Measurements from ENCODE around the gene STUB1.
"Not testable (repeated sequence)": the region's sequence is repeated elsewhere in the genome, so short reads cannot be mapped to it uniquely, and the experiment has no call there.

Gene STUB1

DNA sequence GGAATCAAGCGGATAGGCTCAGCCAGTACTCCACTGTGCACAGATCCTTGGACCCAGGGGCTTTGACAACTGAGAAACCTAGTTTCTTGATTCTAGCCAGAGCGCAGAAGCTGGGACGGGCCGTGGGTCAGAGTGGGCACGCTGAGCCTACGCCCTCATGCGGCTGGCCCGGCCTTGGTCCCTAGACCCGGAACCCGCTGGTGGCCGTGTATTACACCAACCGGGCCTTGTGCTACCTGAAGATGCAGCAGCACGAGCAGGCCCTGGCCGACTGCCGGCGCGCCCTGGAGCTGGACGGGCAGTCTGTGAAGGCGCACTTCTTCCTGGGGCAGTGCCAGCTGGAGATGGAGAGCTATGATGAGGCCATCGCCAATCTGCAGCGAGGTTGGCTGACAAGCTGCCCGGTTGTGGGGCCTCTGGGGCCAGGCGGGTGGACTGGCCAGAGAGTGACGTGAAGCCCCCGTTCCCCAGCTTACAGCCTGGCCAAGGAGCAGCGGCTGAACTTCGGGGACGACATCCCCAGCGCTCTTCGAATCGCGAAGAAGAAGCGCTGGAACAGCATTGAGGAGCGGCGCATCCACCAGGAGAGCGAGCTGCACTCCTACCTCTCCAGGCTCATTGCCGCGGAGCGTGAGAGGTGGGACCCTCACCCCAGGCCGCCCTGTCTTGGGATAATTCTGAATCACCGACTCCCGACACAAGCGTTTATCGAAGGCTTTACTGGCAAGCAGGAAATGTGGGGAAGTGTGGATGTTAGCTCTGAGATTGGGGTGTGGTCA, 946 bp downstream of the STUB1 start:
- no peak for DNase-seq

DNA sequence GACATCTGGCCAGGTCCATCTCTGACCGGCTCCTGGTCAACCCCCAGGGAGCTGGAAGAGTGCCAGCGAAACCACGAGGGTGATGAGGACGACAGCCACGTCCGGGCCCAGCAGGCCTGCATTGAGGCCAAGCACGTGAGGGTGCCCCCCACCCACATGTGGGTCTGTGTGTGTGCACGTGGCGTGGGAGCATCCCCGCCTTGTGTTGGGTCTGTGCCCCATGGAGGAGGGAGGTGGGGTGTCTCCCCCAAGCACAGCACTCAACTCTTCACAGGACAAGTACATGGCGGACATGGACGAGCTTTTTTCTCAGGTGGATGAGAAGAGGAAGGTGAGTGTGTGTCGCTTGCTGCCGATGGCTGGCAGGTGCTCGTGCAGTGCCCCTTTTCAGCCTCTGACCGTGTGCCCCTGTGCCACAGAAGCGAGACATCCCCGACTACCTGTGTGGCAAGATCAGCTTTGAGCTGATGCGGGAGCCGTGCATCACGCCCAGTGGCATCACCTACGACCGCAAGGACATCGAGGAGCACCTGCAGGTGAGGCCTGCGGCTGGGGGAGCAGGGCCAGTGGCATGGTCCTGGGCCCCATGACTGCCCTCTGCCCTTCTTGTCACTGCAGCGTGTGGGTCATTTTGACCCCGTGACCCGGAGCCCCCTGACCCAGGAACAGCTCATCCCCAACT, 1.7 kb downstream of the STUB1 start:
- DNase-seq = no peak

DNA sequence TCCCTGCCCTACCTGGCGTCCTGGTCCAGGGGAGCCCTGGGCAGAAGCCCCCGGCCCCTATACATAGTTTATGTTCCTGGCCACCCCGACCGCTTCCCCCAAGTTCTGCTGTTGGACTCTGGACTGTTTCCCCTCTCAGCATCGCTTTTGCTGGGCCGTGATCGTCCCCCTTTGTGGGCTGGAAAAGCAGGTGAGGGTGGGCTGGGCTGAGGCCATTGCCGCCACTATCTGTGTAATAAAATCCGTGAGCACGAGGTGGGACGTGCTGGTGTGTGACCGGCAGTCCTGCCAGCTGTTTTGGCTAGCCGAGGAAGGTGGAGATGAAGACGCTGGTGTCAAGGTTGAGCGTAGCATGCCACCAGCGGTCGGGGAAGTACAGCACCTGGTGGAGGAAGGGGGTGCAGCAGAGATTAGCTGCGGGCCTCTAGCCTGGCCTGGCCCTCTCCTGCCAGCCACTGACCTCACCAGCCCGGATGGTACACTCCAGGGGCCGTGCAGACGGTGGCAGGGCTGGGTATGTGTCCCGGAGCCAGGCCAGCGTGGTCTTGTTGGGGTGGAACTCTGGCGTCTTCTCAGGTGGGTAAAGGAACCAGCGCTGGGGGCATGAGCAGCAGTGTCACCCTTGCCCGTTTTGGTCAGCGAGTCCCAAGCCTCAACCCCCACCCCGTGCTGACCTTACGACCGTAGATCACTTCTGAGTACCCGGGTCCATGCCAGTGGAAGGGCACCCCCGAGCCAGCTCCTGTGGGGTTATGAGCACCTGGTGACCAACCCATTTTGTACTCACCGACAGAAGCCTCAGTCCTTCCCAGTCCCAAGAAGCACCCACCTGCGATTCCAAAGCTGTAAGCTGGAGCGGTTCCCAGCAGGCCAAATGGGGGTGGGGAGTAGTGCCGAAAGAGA, 2.5 kb downstream of the STUB1 start:
- no peak for DNase-seq

DNA sequence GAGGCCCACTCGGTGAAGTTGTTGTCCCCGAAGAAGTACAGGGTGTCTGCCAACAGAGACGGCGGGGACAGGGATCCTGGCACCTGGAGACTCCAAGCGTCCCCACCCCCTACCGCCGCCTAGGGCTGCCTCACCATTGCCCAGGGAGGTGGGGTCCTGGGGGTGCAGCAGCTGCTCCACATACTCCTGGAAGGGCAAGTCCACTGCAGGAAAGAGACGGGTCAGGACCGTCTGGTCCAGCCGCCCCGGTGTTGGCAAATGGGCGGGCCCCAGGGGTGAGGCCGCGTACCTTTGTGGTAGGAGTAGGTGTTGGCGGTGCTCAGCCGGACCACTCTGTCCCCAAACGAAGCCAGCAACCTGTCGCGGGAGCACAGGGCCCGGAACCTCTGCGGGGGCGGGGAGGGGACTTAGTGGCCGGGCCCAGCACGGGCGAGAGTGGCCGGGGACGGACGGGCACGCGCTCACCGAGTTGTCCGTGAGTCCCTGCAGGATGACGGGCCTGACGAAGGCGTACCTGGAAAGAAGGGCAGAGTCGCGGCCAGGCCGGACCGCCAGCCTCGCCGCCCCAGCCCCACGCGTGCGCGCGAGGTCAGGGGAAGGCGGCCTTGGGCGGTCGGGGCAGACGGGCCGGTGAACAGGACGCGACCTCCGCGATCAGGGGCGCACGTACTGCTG, 3.3 kb downstream of the STUB1 start:
- DNase-seq = no peak

DNA sequence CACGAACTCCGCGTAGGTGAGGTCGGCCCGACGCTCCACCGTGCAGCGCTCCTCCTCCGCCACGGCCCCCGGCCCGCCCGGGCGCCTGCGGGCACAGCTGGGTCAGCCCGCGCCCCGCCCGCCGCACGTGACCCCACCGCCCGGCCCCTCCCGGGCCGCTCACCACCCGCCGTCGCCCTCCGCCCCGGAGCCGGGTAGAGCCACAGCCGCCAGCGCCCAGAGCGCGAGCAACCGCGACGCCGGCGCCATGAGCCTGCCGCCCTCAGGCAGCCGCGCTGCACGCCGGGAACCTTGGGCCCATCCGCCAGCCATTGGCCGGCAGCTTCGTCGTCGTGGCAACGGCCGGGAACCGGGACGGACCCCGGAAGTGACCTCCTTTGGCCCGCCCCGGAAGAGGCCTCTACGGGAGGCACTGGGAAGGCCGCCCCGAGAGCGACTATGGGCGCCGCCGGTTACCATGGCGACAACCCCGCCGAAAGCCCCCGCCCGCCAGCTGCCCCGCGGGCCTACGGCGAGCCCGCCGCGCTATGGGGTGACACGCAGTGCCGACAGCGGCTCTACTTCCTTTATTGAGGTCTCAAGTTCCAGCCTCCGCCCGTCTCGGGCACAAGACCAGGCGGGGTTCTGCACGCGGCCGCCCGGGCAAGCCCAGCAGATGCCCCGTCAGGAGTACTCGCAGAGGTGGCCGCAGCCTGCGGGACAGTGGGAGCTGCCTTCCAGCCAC, 4.0 kb downstream of the STUB1 start, which contains the start of gene JMJD8:
Gene JMJD8, minus strand, starts transcription at position 264 of the 724 bp plus-strand sequence. Its CDS starts 15 bp downstream, at position 249.
- DNase-seq = peak; percentile 85

DNA sequence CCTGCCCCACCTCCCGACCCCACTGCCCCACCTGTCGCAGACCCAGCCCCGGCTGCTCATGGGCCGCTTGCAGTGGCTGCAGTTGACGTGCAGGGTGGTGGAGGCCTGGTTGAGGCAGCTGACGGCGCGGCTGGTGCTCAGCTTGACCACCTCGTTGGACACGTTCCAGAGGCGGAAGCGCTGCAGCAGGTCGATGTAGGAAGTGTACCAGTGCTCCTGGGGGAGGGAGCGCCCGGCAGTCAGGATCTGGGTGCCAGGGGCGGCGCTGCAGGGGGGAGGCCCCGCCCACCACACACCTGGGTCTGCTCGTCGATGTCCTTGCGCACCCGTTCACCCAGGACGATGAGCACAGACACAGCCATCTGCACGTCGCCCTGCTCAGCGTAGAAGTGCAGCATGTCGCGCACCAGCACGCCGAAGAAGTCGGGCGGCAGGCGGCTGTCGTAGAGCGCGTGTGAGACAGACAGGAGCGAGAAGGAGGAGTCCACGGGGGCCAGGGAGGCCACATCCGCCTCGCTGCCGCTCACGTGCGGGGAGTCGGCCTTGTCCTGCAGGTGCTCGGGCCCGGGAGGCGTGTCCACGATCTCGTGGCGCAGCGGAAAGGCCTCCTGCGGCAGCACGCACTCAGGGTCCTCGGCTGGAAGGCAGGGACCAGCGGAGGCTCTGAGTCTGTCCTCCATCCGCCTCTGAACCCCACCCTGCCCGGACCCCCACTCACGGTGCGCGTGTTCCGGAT, 4.9 kb downstream of the STUB1 start:
- DNase-seq = no peak

DNA sequence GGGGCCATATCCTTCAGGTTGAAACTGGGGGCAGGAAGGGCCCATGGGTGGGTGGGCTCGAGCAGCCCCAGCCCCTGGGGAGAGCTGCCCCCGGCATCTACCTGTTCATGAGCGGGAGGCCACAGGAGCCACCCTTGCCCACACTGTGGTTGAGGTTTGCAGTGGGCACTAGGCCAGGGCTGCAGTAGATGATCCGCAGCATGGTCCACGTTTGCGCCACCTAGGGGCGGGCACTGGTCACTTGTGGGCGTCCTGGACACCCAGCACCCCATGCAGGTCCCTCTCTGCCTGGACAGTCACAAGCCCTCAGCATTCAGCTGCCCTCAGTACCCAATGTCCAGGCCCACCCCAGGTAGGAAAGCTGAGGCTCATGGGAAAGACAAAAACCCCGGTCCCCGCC, 5.8 kb downstream of the STUB1 start:
- no peak for DNase-seq

DNA sequence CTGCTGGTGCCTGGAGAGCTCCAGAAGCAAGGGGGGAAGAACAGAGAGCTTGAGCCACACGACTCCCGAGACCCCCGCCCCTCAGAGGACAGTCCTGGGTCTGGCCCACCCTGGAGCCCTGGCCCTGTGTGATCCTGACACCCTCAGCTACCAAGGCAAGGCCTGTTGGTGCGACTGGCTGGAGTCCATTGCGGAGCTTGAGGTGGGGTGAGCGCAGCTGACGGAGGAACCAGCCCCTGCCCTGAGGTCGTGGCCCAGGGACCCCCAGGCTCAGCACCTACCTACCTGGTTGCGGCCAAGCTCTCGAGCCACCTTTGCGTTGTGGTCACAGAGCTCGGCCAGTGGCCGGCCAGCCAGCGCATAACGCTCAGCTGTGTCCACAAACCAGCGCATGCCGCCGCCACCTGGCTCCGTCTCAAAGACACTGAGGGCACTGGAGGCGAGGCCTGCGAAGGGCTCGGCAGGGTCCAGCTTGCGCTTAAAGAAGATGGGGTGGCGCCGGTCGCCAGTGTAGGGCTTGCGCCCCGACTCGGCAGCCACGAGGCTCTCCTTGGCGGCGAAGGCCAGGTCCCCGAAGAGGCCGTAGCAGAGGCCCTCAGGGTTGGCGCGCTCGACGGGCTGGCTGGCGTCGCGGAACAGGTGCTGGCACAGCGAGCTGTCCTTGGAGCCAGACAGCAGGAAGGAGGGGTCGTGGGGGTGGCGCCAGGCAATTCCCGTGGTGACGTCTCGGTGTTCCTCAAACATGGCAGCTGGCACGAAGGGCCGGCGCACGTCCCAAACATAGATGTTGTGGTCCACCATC, 6.5 kb downstream of the STUB1 start:
- DNase-seq = no peak

DNA sequence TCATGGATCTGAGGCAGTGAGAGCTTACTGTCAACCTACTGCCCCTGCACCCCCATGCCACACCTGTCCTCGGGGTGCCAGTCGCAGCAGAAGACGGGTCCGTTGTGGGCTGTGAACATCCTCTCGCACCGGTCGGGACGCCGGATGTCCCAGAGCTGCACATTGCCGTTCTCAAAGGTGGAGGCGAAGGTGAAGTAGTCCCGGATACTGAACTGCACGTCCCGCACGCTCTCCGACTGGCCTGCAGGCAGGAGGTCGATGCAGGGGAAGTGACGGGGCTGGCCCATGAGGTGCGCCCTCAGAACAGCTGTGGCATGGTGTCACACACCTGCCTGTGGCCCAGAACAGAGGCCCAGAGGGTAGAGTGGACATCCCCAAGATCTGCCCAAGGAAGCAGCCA, 7.3 kb downstream of the STUB1 start:
- DNase-seq = no peak

DNA sequence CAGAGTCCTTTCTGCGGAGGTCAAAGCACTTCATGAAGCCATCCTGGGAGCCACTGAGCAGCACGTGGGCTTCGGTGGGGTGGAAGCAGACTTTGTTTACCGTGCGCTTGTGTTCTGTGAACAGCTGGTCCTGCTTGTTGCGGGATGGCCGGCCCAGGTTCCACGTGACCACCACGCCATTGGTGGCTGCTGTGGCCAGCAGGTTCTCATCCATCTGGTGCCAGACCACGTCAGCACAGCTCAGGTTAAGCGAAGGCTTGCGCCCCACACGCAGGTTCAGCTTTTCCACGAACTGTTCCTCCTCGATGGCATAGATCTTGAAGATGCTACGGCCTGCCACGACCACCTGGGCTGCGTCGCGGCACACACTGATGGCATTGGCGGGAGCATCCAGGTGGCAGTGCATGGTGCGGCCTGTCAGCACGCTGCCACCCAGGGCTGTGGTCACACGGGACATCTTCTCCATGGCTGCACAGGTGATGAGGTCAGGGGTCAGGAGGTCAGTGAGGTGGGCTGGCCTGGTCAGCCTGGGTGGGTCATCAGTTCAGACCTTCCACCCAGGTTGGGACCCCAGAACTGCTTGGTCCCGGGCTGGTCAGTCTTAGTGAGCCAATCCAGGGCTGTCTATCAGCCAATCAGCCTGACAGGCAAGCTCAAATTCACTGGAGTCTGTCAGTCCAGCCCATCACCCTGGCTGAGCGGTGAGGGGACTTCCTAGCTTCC, 9.1 kb downstream of the STUB1 start:
- DNase-seq = no peak

DNA sequence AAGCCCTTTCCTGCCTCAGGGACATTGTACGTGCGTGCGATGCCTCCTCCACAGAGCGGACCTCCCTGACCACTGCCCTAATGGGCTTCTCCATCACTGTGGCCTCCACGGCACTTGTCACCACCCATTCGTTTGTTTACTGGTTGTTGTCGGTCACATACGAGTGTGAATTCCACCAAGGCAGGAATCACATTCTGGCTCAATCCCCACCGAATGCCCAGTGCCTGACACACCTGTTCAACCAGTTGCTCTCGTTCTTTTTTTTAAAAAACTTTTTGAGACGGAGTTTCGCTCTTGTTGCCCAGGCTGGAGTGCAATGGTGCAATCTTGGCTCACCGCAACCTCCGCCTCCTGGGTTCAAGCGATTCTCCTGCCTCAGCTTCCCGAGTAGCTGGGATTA, 11.0 kb downstream of the STUB1 start:
- not testable (repeated sequence) for DNase-seq

DNA sequence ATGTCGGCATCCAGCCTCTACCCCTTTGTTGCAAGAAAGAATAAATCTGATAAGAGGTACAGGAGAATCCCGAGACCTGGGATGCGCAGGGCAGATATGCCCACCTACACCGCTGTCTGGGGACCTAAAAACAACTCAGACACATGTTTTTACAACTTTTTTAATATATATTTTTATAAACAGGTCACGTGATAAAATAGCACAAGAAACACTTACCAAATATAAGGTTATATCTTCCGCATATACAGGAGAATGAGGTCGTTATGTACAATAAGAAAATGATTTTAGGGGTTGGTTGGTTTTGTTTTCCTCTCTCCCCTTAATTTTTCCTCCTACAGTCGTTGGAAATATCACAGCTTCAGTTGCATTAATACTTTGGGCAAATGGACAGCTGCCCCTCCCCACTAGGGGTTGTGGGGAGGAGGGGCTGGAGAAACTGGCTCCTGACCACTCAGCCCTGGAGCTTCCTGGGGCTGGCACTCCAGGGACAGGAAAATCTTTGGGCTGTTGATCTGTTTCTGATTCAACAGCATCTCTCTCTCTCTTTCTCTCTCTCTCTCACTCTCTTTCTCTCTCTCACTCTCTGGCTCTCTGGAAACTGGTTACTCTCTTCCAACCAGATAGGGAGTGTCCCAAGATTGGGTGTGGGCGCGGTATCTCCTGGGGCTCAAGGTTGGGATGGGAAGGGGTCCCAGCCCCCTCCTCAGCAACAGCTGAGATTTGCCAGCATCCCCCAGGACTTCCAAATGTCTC, 12.3 kb downstream of the STUB1 start:
- DNase-seq = no peak

DNA sequence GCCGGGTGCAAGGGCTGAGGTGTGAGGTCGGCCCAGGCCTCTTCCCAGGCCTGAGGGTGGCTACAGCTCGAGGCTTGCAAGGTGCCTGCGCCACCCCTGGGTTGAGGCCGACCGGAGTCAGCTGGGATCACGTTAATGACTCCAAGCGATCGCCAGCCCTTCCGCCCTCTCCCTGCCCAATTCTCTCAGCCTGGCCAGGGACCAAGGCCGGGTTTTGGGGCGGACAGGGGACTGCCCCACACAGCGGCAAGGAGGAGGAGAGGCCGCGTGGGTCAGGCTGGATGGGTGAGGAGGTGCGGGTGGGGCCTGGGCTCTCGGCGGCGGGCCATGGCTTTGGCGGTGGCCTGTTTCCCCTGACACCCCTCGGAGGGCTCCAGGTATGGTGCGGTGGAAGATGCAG, 13.2 kb downstream of the STUB1 start:
- DNase-seq = no peak

DNA sequence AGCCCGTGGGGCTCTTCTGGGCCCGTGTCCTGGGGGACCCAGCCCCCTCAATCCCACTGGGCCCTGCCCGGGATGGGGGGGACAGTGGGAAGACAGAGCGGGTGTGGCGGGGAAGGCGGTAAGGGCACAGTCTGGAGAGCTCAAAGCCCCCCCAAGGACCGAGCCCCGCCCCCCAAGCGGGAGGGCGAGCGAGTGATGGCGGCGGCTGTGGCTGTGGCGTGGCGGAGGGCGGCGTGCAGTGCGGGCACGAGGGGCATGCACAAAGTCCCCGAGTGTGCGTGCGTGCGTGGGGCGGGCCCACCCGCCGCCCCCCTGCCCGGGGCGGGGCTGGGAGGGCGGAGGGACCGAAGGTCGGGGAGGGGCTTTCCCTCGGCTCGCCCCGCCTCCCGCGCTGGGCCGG, 13.6 kb downstream of the STUB1 start:
- DNase-seq = no peak

DNA sequence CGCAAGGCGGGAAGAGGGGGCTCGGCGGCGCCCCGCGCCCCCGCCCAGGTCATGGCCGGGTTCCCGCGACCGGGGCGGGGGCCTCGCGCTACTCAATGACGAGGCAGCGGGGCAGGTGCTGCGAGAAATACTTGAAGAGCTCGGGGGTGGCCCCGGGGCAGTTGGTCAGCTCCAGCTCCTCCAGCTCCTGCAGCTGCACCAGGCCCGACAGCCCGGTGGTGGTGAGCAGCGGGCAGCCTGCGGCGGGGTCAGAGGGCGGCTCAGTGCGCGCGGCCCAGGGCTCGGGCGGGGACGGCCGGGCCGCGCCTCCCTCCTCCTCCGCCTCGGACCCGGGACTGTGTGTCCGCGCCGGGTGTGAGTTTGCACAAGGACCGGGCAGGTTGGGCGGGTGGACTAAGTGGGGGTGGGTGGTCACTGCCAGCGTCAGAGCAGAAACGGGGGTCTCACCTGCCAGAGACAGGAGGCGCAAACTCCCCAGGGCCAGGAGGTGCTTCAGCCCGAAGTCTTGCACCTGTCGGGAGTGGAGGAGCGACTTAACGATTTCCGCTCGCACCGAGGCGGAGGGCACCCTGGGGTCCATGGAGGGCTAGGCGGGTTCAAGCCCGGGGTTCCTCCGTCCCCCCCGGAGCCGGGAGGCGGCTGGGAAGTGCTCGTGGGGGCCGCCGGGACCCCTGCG, 14.1 kb downstream of the STUB1 start:
- DNase-seq = no peak

DNA sequence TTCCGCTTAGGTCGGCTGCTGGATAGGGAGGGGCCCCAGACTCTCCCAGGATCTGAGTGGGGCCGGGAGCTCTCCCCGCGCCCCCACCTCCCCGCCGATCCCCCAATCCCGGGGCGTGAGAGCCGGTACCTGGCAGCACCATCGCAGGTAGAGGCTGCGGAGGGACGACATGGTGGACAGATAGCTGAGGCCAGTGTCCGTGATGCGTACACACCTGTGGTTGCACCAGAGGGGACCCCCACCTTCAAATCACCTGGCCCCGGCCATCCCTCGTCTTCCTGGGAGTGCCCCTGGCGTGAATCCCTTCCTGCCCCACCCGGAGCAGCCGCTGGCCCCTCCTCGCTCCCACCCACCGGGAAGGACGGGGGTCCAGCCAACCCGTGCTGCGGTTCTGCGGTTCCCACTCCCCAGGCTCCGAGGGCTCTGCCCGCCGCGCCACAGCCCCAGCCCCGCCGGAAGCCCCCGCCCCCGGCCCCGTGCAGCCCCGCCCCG, 14.7 kb downstream of the STUB1 start:
- DNase-seq = no peak

DNA sequence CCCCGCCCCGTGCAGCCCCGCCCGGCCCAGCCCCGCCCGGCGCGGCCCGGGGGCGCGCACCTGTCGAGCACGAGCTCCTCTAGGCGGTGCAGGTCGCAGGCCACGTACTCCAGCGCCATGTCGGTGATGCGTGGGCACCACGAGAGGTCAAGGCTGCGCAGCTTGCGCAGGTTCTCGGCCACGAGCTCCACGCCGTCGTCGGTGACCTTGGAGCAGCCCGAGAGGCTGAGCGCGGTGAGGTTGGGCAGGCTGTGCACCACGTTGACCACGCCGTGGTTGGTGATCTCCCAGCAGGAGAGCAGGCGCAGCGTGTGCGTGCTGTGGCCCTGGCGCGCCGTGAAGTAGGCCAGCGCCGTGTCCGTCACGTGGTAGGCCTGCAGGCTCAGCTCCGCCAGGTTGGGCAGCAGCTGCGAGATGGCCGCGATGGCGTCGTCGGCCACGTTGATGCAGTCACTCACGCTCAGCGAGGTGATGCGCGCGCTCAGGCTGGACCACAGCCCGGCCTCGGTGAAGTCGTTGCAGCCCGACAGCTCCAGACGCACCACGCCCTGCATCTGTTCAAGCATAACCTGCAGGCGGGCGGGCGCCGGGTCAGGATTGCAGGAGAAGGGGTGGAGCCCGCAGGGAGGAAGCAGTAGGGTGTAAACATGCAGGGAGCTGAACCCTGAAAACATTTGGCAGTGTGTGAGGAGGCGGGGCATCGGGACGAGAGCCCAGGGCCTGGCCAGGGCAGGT, 15.3 kb downstream of the STUB1 start:
- DNase-seq = no peak

All from NCI-H1048 (cell line).